ENCODE measurements around the gene SLCO2B1.

GRCh38 chr11:75154646-75155569 lies 4.0 kb downstream of the SLCO2B1 start:
- no peak for TF ChIP-seq POU5F1 (IDR thresholded peaks at IDR 0.05; ENCODE audit: low read depth, low read length)
- no peak for TF ChIP-seq POLR2A (IDR thresholded peaks at IDR 0.05; ENCODE audit: control extremely low read depth in 1 of 2, low read depth in 2 of 2, low read length in 2 of 2)
- no peak for TF ChIP-seq CREB1 (IDR thresholded peaks at IDR 0.05)
- TF ChIP-seq, protein P1, sequence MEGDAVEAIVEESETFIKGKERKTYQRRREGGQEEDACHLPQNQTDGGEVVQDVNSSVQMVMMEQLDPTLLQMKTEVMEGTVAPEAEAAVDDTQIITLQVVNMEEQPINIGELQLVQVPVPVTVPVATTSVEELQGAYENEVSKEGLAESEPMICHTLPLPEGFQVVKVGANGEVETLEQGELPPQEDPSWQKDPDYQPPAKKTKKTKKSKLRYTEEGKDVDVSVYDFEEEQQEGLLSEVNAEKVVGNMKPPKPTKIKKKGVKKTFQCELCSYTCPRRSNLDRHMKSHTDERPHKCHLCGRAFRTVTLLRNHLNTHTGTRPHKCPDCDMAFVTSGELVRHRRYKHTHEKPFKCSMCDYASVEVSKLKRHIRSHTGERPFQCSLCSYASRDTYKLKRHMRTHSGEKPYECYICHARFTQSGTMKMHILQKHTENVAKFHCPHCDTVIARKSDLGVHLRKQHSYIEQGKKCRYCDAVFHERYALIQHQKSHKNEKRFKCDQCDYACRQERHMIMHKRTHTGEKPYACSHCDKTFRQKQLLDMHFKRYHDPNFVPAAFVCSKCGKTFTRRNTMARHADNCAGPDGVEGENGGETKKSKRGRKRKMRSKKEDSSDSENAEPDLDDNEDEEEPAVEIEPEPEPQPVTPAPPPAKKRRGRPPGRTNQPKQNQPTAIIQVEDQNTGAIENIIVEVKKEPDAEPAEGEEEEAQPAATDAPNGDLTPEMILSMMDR (IDR thresholded peaks at IDR 0.05; ENCODE audit: control extremely low read depth in 1 of 3, insufficient read depth in 1 of 3, low read depth in 1 of 3, low read length in 3 of 3), result no peak
- no peak for TF ChIP-seq USF2 (IDR thresholded peaks at IDR 0.05; ENCODE audit: low read length)
- TF ChIP-seq JUND (IDR thresholded peaks at IDR 0.05; ENCODE audit: low read length), result no peak
- no peak for TF ChIP-seq KDM4A (IDR thresholded peaks at IDR 0.05; ENCODE audit: low read depth, low read length, severe bottlenecking)
- no peak for TF ChIP-seq RBBP5 (IDR thresholded peaks at IDR 0.05; ENCODE audit: borderline replicate concordance, low read depth, low read length)
- TF ChIP-seq POLR2AphosphoS5 (IDR thresholded peaks at IDR 0.05; ENCODE audit: low read depth, low read length), result no peak
- TF ChIP-seq RXRA (IDR thresholded peaks at IDR 0.05; ENCODE audit: insufficient read depth, low read depth, low read length), result no peak
- no peak for TF ChIP-seq FOSL1 (IDR thresholded peaks at IDR 0.05; ENCODE audit: insufficient read depth, low read depth, low read length)
- no peak for TF ChIP-seq JUN (IDR thresholded peaks at IDR 0.05; ENCODE audit: low read depth, low read length)

Measured in H1 (cell line).